ENCODE results near the gene EPB41L4B. TPM values are rescaled to one million over a fixed set of nuclear protein-coding genes. Genes with fewer than 3 reads are reported as not detected.

Gene EPB41L4B
- total RNA-seq, 4 donors from 2014 or later = 0.42 to 2.3 (median 1.5) TPM

DNA sequence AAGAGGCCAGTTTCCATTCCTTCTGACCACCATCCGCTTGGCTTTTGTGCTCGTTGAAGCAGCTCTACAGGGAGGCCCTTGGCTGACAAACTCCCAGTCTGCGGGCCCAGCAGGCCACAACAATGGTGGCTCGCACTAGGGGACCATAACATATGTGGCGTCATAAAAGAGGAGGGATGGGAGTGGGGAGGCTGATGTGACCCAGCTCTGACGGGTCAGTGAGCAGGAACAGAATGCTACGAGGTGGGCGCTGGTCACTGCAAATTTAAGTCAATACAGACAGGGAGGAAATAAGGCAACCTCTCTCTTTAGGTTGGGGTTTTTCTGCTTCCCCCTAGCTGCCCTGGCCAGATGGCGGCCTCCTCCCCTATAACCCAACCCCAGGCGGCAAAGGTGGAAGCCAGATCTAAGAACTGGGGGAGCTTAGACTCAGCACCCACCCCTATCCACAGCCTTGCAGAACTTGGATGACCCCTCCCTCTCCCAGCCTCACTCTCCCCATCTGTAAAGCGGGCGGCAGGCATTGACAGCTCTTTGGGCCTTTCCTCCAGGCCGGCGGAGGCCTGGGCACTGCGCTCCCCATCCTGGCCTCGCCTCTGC is 154.6 kb downstream of the EPB41L4B start:
- Histone ChIP-seq H3K9me3 (no peaks in the 10 kb centered on the region), H3K27me3 (peaks cover 0 to 21% (median 0%) of the 10 kb centered on the region in 4 donors), H3K36me3 (no peaks in the 10 kb centered on the region), H3K4me1 (peaks cover 0 to 16% (median 11%) of the 10 kb centered on the region in 4 donors), H3K4me3 (peak overlapping the region; percentile 49 to 64 (median 52)), H3K27ac (replicated peaks in 1 of 4) (no peak overlapping the region)
- 83% methylated on average over 16 of the region's 16 CpGs for WGBS
- intact Hi-C loops (cut with DNase I) = no loop called here
- DNase-seq (ENCODE audit: extremely low spot score) = no peak
- TF ChIP-seq POLR2A (IDR thresholded peaks at IDR 0.05; ENCODE audit: low read depth) = no peak
- TF ChIP-seq, protein P1, sequence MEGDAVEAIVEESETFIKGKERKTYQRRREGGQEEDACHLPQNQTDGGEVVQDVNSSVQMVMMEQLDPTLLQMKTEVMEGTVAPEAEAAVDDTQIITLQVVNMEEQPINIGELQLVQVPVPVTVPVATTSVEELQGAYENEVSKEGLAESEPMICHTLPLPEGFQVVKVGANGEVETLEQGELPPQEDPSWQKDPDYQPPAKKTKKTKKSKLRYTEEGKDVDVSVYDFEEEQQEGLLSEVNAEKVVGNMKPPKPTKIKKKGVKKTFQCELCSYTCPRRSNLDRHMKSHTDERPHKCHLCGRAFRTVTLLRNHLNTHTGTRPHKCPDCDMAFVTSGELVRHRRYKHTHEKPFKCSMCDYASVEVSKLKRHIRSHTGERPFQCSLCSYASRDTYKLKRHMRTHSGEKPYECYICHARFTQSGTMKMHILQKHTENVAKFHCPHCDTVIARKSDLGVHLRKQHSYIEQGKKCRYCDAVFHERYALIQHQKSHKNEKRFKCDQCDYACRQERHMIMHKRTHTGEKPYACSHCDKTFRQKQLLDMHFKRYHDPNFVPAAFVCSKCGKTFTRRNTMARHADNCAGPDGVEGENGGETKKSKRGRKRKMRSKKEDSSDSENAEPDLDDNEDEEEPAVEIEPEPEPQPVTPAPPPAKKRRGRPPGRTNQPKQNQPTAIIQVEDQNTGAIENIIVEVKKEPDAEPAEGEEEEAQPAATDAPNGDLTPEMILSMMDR (IDR thresholded peaks at IDR 0.05) = no peak
- no peak for TF ChIP-seq EP300 (IDR thresholded peaks at IDR 0.05)
- no peak for TF ChIP-seq POLR2AphosphoS5 (IDR thresholded peaks at IDR 0.05)

DNA sequence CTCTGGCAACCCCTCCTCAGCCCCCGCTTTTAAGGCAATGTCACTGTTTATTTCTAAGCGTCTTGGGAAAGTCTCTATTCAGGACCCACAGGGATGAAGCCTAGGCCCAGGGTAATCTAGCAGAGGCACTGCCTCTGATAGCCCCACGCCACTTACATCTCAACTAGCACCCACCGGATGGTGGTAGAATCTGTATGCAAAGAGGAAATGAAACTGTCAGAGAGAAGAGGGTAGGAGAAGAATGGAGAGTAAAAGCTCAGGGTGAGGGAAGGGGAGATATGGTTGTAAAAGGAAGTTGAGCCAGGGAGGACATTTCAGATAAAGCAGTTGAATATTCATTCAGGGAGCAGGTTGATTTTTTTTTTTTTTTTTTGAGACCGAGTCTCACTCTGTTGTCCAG is 156.8 kb downstream of the EPB41L4B start:
- no peak overlapping the region for H3K4me3 ChIP-seq
- peaks cover 0 to 16% (median 11%) of the 10 kb centered on the region in 4 donors for H3K4me1 ChIP-seq
- no peaks in the 10 kb centered on the region for H3K36me3 ChIP-seq
- H3K27ac ChIP-seq (replicated peaks in 1 of 4) = no peak overlapping the region
- DNase-seq (ENCODE audit: extremely low spot score) = no peak
- intact Hi-C loops (cut with DNase I) = no loop called here
- H3K27me3 ChIP-seq = peaks cover 0 to 15% (median 0%) of the 10 kb centered on the region in 4 donors
- TF ChIP-seq, protein P1 (IDR thresholded peaks at IDR 0.05) = no peak
- no peak for TF ChIP-seq POLR2A (IDR thresholded peaks at IDR 0.05; ENCODE audit: low read depth)
- H3K9me3 ChIP-seq = no peaks in the 10 kb centered on the region
- WGBS = 75% methylated on average over 5 of the region's 5 CpGs

DNA sequence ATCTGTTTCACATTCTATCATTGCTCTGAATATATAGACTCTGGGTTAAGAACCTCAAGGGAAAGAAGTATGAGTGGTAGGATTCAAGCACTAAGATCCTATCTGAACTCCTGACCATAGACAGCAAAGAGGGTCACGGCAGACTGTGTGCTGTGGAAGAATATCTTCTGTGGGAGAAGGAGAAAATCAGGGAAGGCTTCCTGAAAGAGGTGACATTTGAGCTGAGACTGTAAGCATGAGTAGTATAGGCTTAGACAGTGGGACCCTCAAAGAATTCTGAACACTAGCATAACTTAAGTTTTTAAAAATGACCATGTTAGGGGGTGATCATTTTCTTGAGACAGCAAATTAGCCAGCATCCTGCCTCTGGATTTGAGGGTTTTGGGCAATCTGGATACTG is 157.7 kb downstream of the EPB41L4B start:
- WGBS = 100% methylated on average over 1 of the region's 1 CpG
- intact Hi-C loops (cut with DNase I) = no loop called here
- TF ChIP-seq POLR2A (IDR thresholded peaks at IDR 0.05; ENCODE audit: low read depth) (no peak), EP300 (IDR thresholded peaks at IDR 0.05) (no peak), POLR2AphosphoS5 (IDR thresholded peaks at IDR 0.05) (no peak)
- TF ChIP-seq, protein P1 (IDR thresholded peaks at IDR 0.05) = no peak

DNA sequence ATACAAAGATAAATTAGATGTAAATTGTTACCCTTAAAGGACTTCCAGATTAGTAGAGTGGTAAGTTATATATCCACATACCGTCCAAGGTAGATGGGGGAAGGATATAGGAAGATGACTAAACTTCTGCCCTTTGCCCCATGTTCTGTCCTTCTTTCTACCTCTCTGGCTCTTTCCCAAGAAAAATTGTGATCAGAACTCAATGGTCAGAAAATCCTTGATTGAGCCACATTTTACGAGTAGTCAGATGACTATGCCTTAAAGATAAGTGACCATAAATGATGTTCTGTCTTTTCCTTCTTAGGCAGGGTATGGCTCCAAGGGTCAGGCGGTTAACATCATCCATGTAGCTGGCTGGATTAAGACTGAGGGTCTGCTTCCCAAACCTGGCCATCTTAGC is 158.2 kb downstream of the EPB41L4B start:
- peaks cover 0 to 16% (median 11%) of the 10 kb centered on the region in 4 donors for H3K4me1 ChIP-seq
- H3K27ac ChIP-seq (replicated peaks in 1 of 4) = no peak overlapping the region
- no peaks in the 10 kb centered on the region for H3K9me3 ChIP-seq
- intact Hi-C loops (cut with DNase I) = no loop called here
- 96% methylated on average over 3 of the region's 3 CpGs for WGBS
- H3K27me3 ChIP-seq = peaks cover 0 to 15% (median 0%) of the 10 kb centered on the region in 4 donors
- no peaks in the 10 kb centered on the region for H3K36me3 ChIP-seq
- DNase-seq (ENCODE audit: extremely low spot score) = no peak
- TF ChIP-seq POLR2A (IDR thresholded peaks at IDR 0.05; ENCODE audit: low read depth) = no peak
- TF ChIP-seq POLR2AphosphoS5 (IDR thresholded peaks at IDR 0.05) = no peak
- TF ChIP-seq EP300 (IDR thresholded peaks at IDR 0.05) = no peak
- TF ChIP-seq, protein P1 (IDR thresholded peaks at IDR 0.05) = no peak
- no peak overlapping the region for H3K4me3 ChIP-seq

More for the DNA sequence above, 157.7 kb downstream of the EPB41L4B start:
- Histone ChIP-seq H3K4me3 (no peak overlapping the region), H3K27me3 (peaks cover 0 to 15% (median 0%) of the 10 kb centered on the region in 4 donors), H3K36me3 (no peaks in the 10 kb centered on the region), H3K27ac (replicated peaks in 1 of 4) (no peak overlapping the region), H3K4me1 (peaks cover 0 to 16% (median 11%) of the 10 kb centered on the region in 4 donors), H3K9me3 (no peaks in the 10 kb centered on the region)
- no peak for DNase-seq (ENCODE audit: extremely low spot score)

DNA sequence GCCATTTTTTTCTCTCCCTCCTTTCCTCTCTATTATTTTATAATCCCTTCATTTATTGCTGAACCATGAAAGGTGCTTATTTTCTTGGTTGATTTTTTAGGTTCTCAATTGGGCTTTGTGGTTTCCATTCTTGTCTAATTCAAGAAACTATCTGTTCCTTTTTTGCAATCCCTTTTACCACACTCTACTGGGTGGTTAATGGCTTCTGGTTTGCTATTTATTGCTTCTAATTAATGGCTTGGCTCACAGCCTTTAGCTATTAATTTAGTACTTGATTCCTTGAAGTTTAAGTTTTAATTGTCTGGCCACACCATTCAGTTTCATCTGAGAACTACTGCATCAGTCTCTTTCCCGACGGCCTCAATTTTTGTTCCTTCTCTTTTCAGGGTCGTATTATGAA is 159.4 kb downstream of the EPB41L4B start:
- H3K4me1 ChIP-seq = peaks cover 0 to 3% (median 3%) of the 10 kb centered on the region in 4 donors
- TF ChIP-seq, protein P1 (IDR thresholded peaks at IDR 0.05) = no peak
- no peak for TF ChIP-seq POLR2A (IDR thresholded peaks at IDR 0.05; ENCODE audit: low read depth)
- TF ChIP-seq POLR2AphosphoS5 (IDR thresholded peaks at IDR 0.05) = no peak
- TF ChIP-seq EP300 (IDR thresholded peaks at IDR 0.05) = no peak
- no peak for DNase-seq (ENCODE audit: extremely low spot score)
- 95% methylated on average over 3 of the region's 3 CpGs for WGBS
- H3K4me3 ChIP-seq = no peak overlapping the region
- no peaks in the 10 kb centered on the region for H3K9me3 ChIP-seq
- no peak overlapping the region for H3K27ac ChIP-seq (replicated peaks in 1 of 4)
- H3K36me3 ChIP-seq = no peaks in the 10 kb centered on the region
- H3K27me3 ChIP-seq = peaks cover 0 to 6% (median 0%) of the 10 kb centered on the region in 4 donors
- intact Hi-C loops (cut with DNase I) = no loop called here

Data from esophagus muscularis mucosa (tissue), 4 donors.